GM15510 (cell line): ENCODE data around the gene PHF23.

Experiments
- POLR2A ChIP-seq: IDR thresholded peaks from 3 replicates; pipeline ENCODE4 v1.6.1; 2011; ENCODE audit warnings: borderline replicate concordance; ENCODE audit not compliant: insufficient read length; ENCODE audit errors: extremely low read depth

Gene PHF23

GRCh38 chr17:7239091-7240027, at the start of gene PHF23:
Gene PHF23, minus strand, starts transcription at chr17:7239457. Its CDS starts 178 bp downstream, at chr17:7239279.
- TF ChIP-seq POLR2A = peak; percentile 43

- TF ChIP-seq POLR2A = no peak
These were observed 46.4 kb upstream of the PHF23 start for GRCh38 chr17:7285679-7286078.

GRCh38 chr17:7284911-7285310, 45.7 kb upstream of the PHF23 start:
- TF ChIP-seq POLR2A = no peak

- no peak for TF ChIP-seq POLR2A
These were observed 44.4 kb upstream of the PHF23 start for GRCh38 chr17:7283471-7284216.

GRCh38 chr17:7282752-7283321, 43.6 kb upstream of the PHF23 start:
- no peak for TF ChIP-seq POLR2A

- TF ChIP-seq POLR2A = no peak
These were observed 42.9 kb upstream of the PHF23 start for GRCh38 chr17:7281953-7282751.

GRCh38 chr17:7281074-7281952, 42.1 kb upstream of the PHF23 start, which contains the start of gene SLC2A4:
Gene SLC2A4, plus strand, starts transcription at chr17:7281718. Its CDS starts 217 bp downstream, at chr17:7281935.
- TF ChIP-seq POLR2A = no peak

- TF ChIP-seq POLR2A = no peak
These were observed 41.3 kb upstream of the PHF23 start for GRCh38 chr17:7280519-7281073.

- TF ChIP-seq POLR2A = no peak
These were observed 40.2 kb upstream of the PHF23 start for GRCh38 chr17:7279448-7279847.

- TF ChIP-seq POLR2A = no peak
These were observed 27.5 kb upstream of the PHF23 start for GRCh38 chr17:7266784-7267183.

- no peak for TF ChIP-seq POLR2A
These were observed 24.5 kb upstream of the PHF23 start for GRCh38 chr17:7263801-7264078.

GRCh38 chr17:7262935-7263800, 23.9 kb upstream of the PHF23 start:
- TF ChIP-seq POLR2A = no peak
